Activated gamma-delta T cell treated with Interleukin-2 at 50 U/mL for 16 hours (primary cell): ENCODE data around the gene C5orf58.

ENCODE experiments used
- DNase-seq: peaks from one replicate; pipeline ENCODE4 v3.0.0-alpha.2; 2020

The C5orf58 gene, protein sequence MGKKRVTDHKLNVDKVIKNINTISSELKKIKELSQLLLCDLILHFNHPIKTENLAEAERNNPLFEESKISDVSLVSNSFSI

DNA sequence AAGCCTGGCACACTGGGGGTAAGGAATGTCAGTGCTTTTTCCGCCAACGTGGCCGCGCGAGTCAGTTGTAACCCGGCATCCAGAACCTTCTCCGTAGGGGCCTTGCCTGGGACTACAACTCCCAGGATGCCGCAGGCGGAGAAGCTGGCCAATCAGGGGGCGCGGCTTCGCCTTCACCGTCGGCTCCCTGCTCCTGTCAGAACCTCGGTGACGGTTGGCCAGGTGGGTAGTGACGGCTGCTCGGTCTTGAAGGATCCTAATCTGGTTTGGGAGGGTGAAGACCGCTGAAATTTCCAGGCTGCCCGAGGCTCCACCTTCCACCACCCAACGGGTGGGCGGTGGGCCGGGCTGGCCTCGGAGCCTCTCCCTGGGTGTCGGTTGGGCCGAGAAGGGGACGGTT is at the start of gene C5orf58:
Gene C5orf58 (plus strand): TSS at position 200 of the 400 bp plus-strand sequence. CDS start 1,992 bp downstream, outside the sequence.
- no peak for DNase-seq

DNA sequence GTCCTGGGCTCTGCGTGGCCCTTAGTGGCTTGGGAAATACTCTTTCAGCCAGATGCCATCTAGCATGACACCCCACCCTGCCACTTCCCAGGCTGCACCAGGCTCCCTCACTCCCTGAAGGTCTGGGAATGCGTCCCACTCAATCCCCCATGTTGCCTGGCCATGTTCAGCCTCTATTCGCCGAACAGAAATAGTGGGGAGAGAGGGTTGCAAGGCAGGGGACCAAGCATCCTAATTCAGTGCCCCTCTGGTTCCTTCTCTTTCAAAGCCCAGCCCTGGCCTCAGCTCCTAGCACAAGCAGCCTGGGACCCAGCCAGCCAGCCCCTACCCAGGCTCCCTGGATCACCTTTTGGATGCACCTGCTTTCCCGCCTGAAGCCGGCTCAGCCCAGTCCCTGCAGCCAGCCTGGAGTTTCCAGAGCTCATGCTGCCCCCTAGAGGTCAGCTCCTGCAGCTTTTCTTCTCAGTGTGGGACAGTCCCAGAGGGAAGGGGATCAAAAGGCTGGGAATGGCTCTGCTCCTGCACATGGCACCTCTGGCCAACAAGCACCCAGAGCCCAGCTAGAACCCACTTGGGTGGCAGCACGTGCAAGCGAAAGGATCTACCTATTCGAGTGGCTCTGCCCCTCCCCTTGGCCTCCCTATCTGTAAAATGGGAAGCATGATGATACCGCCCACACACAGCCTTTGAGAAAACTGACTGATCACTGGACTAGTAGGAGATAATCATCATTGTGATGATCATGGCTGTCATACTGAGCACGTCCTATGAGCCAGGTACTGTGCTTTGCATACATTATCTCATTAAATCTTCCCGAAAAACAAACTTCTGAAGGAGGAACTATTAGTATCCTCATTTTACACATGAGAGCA is 48.7 kb upstream of the C5orf58 start:
- peak; percentile 8 for DNase-seq

DNA sequence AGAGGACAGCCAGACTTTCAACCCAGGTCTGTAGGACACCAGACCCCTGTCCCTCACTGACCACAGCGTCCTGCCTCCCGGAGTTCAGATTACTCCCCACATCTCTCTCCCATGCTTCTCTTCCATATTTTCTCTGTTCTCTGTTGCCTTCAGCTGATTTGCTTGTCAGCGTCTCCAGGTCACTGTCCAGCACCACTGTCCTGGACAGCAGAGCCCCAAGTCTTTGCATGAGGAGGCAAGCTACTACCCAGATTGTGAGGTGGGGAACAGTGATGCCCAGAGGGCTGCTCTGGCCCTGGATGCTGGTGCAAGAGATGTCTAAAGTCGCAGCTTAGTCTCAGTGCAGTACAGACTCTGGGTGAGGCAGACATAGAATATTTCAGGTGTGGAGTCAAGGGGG is 48.0 kb upstream of the C5orf58 start:
- no peak for DNase-seq

DNA sequence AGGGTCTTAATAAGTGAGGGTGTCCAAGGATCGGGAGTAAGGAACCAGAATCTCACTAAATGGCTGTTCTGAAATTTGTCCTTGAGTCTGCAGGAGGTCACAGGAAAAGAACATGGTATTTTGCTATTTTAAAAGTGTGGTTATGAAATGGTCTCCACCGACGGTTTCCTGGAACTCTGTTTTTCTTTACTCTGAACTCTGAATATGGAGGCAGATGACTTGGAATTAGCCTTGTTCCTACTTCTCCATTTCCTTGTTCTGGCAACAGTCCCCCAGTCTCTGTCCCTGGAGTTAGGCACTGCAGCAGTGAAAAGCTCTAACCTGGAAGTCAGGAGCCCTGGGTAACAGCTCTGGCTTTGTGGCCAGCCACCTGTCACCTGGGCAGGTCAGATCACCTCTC is 46.6 kb upstream of the C5orf58 start:
- DNase-seq = no peak

DNA sequence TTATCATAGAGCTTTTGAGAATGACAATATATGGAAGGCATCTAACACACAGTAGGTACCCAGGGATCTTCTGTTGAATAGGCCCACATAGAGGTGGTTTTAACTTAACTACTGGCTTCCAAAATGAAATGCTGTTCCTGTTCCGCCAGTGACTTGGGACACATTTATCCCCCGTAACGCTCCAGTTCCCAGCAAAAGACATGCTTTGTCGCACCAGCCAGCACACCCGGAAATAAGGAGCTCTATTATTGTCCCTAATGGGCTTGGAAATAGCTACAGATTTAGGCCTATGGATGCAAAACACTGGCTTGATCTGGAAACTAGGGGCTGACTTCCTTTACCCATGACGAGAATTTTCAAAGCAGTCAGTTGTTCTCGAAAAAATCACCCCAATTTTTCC is 45.9 kb upstream of the C5orf58 start:
- no peak for DNase-seq

DNA sequence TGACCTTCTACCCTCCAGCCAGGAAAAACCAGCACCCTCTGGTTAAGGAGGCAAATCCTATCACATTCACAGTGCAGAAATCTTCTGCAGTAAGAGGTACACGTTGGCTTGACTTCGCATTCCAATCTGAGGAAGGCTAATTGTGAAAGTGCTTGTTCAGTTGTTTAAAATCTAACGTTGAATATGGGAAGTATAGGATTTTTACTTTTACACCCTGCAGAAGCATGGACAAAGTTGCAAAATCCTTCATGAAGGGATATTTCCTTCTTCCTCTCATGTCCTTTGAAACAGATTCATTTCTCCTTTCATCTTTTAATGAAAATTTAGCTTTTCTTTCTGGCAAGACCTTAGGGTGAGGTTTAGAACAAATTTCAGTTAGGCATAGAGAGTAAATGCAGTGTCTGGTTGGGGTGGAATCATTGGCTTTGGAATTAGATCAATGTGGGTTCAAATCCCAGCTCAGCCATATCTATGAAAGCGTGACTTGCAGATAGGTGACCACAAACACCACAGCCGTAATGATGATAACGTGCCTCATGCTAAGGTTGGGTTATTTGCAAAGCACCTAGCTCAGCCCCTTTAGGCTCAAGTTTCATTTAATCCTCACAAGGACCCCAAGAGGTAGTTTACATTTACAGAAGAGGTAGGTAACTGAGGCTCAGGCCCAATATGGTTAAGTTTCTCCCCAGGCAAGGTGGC is 42.2 kb upstream of the C5orf58 start:
- DNase-seq = no peak

DNA sequence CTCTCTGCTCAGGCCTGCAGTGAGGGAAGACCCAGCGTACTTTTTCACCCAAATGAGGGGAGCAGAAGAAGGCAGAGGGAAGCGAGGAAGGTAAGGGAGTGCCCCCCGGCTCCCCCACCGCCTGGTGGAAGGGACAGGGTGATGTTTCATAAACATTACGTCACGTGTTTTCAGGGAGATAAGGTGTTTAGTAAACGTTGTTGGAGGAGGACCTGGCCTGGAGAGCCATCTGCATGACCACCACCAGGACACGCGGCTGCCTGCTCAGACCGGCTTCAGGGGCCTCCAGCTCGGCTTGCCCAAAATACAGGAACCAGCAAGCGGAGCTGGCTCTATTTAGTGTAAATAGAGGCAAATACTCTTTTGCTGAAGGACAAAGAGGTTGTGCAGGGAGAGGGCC is 40.0 kb upstream of the C5orf58 start:
- DNase-seq = no peak

DNA sequence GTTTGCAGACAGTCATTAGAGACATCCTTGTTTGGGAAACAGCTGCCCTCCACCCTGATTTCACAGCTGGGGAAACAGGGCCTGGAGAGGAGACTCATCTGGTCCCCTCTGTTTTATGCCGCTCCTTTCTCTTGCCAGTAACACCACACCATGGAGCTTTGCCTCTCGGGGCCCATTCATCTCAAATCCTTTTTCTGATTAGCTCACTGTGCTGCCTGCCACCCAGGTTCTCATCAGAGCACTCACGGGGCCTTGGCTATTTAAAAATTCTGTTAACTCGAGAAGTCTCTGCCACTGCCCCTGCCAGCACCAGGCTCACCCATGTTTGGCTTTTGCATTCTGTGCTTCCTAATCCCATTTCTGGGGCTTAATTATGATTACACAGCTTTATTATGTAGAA is 36.8 kb upstream of the C5orf58 start:
- DNase-seq = no peak

DNA sequence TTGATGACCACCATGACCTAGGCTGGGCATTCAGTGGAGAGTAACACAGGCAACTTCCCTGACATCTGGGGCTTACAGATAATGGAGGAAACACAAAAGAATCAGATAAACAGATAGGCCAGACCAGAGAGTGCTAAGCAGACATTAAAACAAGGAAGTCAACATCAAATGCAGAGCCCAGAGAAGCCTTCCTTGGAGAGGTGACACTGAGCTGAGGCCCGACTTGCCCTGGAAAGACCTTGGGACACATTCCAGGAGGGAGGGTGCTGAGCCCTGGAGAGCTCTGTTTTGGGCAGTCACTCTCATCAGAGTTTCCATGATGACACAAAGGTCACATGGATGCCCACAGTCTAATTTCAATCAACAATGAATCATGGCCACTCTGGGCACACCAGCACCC is 31.9 kb upstream of the C5orf58 start:
- DNase-seq = no peak

DNA sequence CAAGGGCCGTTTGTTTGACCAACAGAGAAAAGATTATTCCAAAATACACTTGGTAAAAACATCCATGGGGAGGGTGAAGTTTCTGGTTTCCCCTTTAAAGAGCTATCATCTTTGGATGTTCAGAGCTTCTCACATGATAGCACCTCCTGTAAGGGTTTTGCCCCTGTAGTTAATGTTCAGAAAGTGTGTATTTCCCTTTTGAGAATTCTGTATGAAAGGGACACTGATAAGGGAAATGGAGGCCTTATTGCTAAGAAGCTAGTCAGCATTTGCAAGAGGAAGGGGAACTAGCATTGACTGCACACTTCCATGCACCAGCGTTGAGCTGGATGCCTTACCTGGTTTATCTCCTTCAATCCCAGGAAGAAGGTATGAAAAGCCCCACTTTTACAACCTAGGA is 31.5 kb upstream of the C5orf58 start:
- DNase-seq = no peak

DNA sequence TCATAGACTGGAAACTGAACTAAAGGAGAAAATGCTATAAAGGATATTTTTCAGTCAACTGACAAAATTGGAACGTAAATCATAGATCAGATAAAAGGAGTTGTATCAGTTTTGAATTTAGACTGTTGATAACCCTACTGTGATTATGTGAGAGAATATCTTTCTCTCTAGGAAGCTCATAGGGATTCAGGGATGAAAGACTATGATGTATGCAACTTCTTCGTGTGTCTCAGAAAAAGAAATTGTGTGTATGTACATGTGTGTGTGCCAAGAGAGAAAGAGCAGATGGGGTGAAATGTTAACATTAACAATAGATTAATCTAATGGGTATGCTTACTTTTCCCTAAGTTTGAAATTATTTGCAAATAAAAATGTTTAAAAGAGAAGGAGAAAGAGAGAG is 30.7 kb upstream of the C5orf58 start:
- DNase-seq = no peak

DNA sequence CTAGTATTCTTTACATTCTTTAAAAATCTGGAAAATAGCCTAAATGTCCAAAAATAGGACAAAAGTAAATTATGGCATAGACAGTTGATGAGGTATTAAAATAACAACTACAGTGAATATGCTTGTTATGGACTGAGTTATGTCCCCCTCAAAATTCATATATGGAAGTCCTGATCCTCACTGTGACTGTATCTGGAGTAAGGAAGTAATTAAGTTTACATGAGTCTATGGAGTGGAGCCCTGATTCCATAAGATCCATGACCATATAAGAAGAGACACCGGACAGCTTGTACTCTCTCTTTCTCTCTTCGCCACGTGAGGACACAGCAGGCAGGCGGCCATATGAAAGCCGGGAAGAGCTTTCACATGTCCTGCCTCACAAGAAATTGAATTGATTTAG is 28.6 kb upstream of the C5orf58 start:
- no peak for DNase-seq

DNA sequence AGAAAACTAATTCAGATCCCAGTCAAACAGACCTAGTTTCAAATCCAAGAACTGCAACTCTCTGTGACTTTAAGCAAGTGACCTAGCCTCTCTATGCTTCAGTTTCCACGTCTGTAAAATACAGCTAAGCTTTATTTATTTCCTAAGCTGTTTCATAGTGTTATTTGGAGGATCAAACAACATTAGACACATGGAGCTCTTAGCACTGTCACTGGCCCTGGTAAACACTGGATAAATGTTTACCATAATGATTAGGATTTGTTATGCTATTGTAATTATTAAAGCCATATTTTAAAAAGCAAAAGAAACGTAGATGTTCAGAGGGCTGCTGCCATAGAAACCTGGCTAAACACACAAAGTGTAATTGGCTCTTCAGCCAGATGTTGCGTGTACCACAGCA is 26.6 kb upstream of the C5orf58 start:
- no peak for DNase-seq

DNA sequence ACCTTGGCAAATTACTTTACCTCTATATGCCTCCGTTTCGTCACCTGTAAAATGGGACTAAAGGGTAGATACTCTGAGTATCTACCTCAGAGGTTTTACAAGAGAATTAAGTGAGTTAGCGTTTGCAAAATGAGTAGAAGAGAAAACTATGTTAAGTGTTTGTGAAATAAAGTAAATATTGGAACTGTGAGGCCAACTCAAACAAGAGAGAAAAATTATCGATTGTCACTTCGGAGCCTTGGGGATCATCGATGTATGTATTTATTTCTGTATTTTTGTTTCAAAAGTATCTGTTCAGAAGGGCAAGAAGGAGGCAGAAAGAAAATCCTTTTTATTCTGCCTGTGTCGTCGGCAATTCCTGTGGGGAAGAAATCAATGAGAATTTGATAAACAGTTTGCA is 25.8 kb upstream of the C5orf58 start:
- no peak for DNase-seq

DNA sequence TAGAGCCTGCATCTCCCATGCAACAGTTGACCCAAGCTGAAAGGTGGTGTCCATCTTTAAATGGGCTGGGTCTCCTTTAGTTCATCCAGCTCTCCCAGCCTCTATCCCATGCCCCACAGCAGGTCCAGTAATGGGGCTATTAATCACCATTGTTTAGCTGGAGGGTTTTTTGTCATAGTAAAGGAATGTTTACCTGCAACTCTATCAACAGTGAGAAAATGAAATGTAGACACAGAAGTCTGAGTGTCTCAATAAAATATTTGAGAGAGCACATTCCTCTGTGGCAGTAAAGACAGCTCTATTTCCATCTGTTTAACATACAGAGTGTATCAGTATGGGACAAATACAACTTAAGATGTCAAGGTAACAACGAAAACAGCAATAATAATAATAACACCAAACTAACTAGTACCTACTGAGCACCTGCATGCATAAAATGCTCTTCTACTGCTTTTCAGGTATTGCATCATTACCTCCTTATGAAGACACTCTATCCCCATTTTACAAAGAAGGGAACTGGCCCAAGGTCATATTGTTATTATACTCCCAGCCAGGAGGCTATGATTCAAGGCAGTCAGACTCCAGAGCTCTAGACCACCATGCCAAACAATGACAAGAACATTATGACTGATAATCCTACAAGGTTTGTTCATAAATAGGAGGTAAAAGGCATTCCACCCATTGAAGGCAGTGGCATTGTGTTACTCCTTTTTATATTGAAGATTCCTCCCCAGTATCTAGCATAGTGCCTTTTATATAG is 21.0 kb upstream of the C5orf58 start:
- DNase-seq = no peak

DNA sequence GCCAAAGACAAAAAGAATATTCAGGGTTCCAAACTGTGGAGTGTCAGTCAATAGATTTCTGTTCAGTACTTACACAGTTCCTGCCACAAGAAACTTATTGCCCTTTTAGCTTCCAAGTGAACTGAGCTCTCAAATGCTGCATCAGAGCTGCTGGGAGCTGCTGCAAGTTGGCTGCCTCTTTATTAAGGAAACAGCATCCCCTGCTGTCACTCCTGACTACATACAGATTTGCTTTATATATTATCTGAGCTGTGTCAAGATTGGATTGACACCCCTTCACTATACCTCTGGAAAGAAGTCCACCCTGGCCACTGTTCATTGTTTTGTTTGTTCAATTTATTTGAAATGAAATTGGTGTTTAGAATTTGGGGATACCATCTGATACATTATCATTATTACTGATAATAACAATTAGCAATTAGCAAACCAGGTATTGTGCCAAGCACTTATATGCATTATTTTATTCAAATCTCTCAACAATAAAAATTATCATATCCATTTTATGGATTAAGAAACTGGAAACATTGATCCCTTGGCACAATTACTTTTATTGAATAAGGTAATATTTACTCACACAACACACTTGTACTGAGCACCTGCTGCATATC is 16.4 kb upstream of the C5orf58 start:
- DNase-seq = no peak

DNA sequence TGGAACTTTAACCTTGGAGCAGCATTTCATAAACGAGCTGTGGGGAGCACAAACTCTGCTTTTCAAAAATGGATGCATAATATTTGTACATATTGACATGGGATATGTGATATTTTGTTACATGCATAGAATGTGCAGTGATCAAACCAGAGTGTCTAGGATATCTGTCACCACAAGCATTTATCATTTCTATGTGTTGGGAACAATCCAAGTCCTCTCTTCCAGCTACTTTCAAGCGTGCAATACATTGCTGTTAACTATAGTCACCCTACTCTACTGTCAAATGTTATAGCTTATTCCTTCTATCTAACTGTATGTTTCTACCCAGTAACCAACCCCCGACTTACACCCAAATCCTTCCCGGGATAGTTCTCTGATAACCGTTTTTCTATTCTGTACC is 15.0 kb upstream of the C5orf58 start:
- no peak for DNase-seq

DNA sequence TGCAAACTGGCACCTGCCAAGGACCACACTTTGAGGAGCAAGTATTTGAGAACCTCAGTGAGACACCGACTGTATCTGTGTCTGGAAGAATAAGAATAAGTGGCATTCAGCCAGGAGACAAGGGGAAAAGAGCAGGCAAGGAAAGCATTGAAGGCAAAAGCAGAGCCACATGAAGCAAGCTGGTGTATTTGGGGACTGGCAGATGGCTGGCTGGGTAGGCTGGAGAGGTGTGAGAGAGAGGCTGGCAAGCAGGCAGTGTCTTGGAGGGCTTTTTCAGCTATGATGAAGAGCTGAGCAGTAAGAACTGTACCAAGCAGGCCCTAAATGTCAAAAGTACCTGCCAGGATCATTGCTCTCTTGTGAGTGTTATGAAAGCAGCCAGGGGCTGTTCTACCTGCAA is 14.1 kb upstream of the C5orf58 start:
- DNase-seq = no peak

DNA sequence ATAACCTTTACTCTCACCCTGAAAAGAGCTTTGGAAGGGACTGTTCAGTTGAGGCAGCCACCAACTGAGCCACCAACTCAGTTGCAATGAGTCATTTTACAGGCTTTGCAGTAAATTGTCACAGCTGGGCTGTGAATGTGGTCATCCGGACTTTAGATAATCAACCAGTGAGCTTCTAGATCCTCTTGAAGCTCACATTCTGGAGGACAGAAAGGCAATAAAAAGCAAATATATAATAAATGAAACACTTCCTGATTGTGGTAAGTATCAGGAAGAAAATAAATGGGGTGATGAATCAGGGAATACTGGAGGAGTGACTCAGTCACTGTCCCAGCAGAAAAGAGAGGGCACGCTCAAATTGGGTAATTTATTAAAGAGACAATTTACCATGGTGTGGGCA is 13.2 kb upstream of the C5orf58 start:
- DNase-seq = no peak

DNA sequence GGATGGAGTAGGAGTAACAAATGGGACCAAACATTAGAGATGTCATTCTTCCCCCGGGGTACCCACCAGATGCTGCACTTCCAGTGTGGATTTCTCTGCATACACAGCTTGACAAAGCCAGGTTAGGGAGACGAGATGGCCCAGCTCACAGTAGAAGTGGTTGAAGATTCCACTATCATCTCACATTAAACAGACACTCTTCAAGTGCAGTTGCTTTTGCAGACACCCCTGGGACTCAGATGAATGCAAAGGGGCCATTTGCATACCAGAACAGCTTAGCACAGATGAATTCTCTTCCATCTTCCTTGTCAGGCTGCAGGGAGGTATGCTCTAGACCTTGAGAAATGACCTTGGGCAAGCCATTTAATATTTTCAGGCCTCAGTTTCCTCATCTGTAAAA is 12.6 kb upstream of the C5orf58 start:
- no peak for DNase-seq

DNA sequence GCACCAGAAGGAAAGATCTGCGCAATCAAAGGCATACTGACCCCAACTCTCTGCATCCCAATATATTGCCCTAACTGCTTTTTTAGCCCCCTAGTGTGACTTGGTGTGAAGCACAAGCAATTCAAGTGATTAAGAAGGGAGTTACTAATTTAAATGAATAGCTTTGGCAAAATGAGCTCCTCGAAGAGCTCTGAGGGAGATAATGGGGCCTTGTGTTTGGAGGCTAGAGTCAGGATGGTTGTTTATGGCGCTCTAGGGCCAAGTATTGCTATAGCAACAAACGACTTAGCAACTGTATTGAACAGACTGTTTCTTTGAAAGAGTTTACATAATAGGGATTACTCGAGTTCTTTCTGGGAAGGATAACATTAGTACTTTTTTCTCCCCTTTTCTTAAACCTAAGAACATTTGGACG is 11.5 kb upstream of the C5orf58 start:
- no peak for DNase-seq

DNA sequence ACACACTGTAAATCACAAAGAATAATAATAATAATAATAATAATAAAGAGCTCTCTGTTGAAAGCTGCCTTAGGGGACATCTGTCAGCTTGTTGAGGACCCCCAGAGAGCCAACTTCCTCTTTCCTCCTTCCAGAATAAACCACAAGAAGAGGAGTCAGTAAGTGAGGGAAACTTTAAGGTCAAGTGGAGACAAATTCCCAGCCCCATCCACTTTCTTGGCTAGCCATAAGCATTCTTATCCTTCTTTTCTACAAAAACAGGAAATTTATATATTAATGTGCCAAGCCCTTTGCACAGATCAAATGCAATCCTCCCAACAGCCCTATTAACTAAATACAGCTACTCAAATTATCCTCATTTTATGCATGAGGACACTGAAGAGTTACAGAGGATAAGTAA is 9.4 kb upstream of the C5orf58 start:
- DNase-seq = no peak

DNA sequence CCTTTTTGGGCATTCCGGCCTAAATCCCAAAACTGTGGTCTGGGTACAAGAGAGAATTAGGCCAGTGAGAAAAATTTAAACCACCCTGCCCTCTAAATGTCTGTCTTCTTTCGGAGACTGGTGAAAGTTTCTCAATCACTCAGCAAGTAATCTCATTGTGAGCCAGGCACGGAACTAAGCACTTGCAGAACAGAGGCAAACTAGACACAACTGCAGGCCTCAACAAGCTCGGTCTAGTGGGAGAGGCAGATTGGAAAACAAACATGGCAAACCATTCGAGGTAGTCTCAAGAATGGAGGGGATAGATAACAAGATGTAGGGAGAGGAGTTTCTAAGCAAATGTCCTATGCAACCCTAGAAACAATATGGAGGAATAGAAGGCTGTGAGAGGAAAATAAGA is 8.9 kb upstream of the C5orf58 start:
- DNase-seq = no peak
